ENCODE measurements around the gene OR6C74.

OR6C74 gene

GRCh38 chr12:55244309-55244708 is at the start of gene OR6C74:
Gene OR6C74 (plus strand): TSS chr12:55244609. CDS start chr12:55247288, 2,679 bp downstream.
- DNase-seq (ENCODE audit: low read depth, low spot score) = no peak

GRCh38 chr12:55220725-55221124 is 23.7 kb upstream of the OR6C74 start, which contains the start of gene OR10A7:
Gene OR10A7 (plus strand): TSS chr12:55221025. CDS start chr12:55221025, 0 bp downstream.
- DNase-seq (ENCODE audit: low read depth, low spot score) = no peak

GRCh38 chr12:55226523-55226922 is 17.9 kb upstream of the OR6C74 start:
- DNase-seq (ENCODE audit: low read depth, low spot score) = no peak

GRCh38 chr12:55227643-55228042 is 16.8 kb upstream of the OR6C74 start:
- DNase-seq (ENCODE audit: low read depth, low spot score) = no peak

GRCh38 chr12:55246159-55246558 is 1.8 kb downstream of the OR6C74 start:
- DNase-seq (ENCODE audit: low read depth, low spot score) = no peak

- no peak for DNase-seq (ENCODE audit: low read depth, low spot score)
Measured at GRCh38 chr12:55250944-55251343, 6.5 kb downstream of the OR6C74 start.

- DNase-seq (ENCODE audit: low read depth, low spot score) = no peak
Measured at GRCh38 chr12:55253281-55253680, 8.9 kb downstream of the OR6C74 start.

GRCh38 chr12:55256831-55257230 is 12.4 kb downstream of the OR6C74 start:
- DNase-seq (ENCODE audit: low read depth, low spot score) = no peak

- DNase-seq (ENCODE audit: low read depth, low spot score) = no peak
Measured at GRCh38 chr12:55258303-55258702, 13.9 kb downstream of the OR6C74 start.

GRCh38 chr12:55280991-55281390 is 36.6 kb downstream of the OR6C74 start:
- DNase-seq (ENCODE audit: low read depth, low spot score) = no peak

GRCh38 chr12:55289999-55290398 is 45.6 kb downstream of the OR6C74 start:
- no peak for DNase-seq (ENCODE audit: low read depth, low spot score)
